Activated naive CD4-positive, alpha-beta T cell treated with anti-CD3 and anti-CD28 coated beads for 36 hours (primary cell): ENCODE measurements around the gene C17orf58. TPM values are rescaled to one million over a fixed set of nuclear protein-coding genes. Genes with fewer than 3 reads are reported as not detected.
"Not testable (repeated sequence)": the region's sequence is repeated elsewhere in the genome, so short reads cannot be mapped to it uniquely, and the experiment has no call there.

Experiments
- CTCF ChIA-PET: fragments of 350-600 bp; sonication (Branson Sonifier 250); formaldehyde crosslinking; loops from one replicate; lab custom pipeline; 2021; ENCODE audit warnings: antibody characterized with exemption; lab: Charles Lee
- DNase-seq: peaks from one replicate; pipeline ENCODE4 v3.0.0-alpha.2; 2020
- H3K27ac Mint-ChIP-seq: one replicate; pipeline ENCODE4 v1.8.0; 2021; ENCODE audit warnings: mild to moderate bottlenecking, mixed read lengths
- H3K27me3 Mint-ChIP-seq: one replicate; pipeline ENCODE4 v1.8.0; 2021; ENCODE audit warnings: low read depth, mixed read lengths
- H3K36me3 Mint-ChIP-seq: one replicate; pipeline ENCODE4 v1.8.0; 2021; ENCODE audit warnings: low read depth, mixed read lengths
- H3K4me1 Mint-ChIP-seq: one replicate; pipeline ENCODE4 v1.8.0; 2021; ENCODE audit warnings: low read depth, mixed read lengths
- H3K4me3 Mint-ChIP-seq: one replicate; pipeline ENCODE4 v1.8.0; 2021; ENCODE audit warnings: mild to moderate bottlenecking, moderate library complexity, mixed read lengths
- H3K9me3 Mint-ChIP-seq: one replicate; pipeline ENCODE4 v1.8.0; 2021; ENCODE audit warnings: mixed read lengths
- intact Hi-C: fragments of 100-400 bp; cut with micrococcal nuclease; formaldehyde crosslinking; loops from one replicate; pipeline ENCODE4 v1.15.1; 2023
- total RNA-seq, 2 experiments: library from RNA; stranded (reverse); gene quantifications; one replicate each; pipeline ENCODE4 v1.2.3, GENCODE V29; 2021

C17orf58 gene
- total RNA-seq, 2 experiments from 2014 or later: 9.4 to 9.7 TPM

- H3K4me1 Mint-ChIP-seq: peaks cover 30% of the 10 kb centered on the region
- H3K9me3 Mint-ChIP-seq: no peaks in the 10 kb centered on the region
Observed at GRCh38 chr17:67995570-67996263, 552 bp downstream of the C17orf58 start.

DNA sequence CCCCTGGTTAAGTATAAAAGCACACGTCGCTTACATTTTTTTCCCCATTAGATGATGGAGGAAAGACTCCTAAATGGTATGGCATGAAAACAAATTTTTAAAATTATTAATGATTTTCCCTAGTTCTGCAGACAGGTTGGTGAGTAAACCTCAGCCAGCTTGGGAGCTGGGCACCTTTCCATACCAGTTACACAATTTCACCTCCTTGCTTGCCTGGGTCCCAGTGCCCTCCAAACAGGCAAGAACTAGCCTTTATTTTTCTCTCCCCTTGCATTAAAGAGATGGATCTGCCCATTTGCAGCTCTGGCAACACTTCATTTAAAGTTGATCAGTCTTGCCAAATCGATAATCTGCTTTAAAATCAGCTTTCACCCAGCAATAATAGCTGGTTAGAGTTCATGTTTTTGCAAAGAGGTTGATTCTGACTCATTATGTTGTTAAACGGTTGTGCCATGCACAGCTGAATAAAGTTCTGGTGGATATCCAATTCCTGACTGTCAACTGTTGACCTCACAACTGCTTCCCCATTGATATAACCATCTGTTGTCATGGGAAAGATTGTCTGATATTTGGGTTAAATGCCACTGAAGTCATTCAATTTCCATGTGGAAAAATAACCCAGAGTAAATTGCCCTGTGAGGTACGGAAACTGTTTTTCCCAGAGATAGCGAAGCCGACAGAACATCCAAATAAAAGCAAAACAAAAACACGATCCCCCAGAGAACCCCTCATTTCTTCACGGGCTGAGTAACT lies 1.3 kb downstream of the C17orf58 start:
- Mint-ChIP-seq H3K9me3 (no peaks in the 10 kb centered on the region), H3K27ac (no peak overlapping the region), H3K4me3 (peak overlapping the region; percentile 78), H3K27me3 (peaks cover 17% of the 10 kb centered on the region), H3K4me1 (peaks cover 30% of the 10 kb centered on the region), H3K36me3 (no peaks in the 10 kb centered on the region)
- CTCF ChIA-PET: interaction anchor here (0.5 to 1.6 kb wide), 5 partner anchors 17 to 254 kb away, joined by 3 to 5 read pairs (median 5); no protein-coding TSS in a partner anchor
- intact Hi-C loops: loop anchor here (1.0 to 10.0 kb wide), 4 partner anchors 40 to 1332 kb away; partner anchors contain the start of genes ABCA5, BPTF, KPNA2 and PITPNC1
- no peak for DNase-seq

More at GRCh38 chr17:67995570-67996263, 552 bp downstream of the C17orf58 start:
- Mint-ChIP-seq H3K36me3 (no peaks in the 10 kb centered on the region), H3K27ac (no peak overlapping the region), H3K4me3 (peak overlapping the region; percentile 78), H3K27me3 (peaks cover 17% of the 10 kb centered on the region)
- intact Hi-C loops: loop anchor here (2.0 to 10.0 kb wide), 3 partner anchors 171 to 1331 kb away; partner anchors contain the start of genes ABCA5, BPTF and PITPNC1
- DNase-seq: peak; percentile 26
- CTCF ChIA-PET: interaction anchor here (1.0 to 1.4 kb wide), 5 partner anchors 13 to 24 kb away, joined by 3 to 5 read pairs (median 4); no protein-coding TSS in a partner anchor

DNA sequence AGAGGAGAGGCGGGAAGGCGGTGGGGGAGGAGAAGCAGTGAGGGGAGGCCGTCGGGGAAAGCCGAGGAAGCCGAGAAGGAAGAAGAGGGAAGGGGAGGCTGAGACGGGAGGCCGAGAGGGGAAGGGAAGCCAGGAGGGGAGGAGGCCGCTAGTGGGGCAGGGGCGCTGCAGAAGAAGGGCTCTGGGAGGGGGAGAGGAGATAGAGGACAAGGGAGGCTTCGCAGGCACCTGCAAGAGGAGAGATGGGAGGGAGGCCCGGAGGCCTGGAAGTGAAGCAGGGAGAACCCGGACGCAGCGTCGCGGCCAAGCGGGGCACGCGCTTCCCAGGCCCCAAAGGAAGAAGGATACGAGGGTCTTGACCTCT lies 2.3 kb downstream of the C17orf58 start:
- DNase-seq: no peak
- H3K4me1 Mint-ChIP-seq: peaks cover 30% of the 10 kb centered on the region
- H3K4me3 Mint-ChIP-seq: peak overlapping the region; percentile 78
- intact Hi-C loops: loop anchor here (1.0 to 10.0 kb wide), 5 partner anchors 26 to 1333 kb away; partner anchors contain the start of genes ABCA5, BPTF, KPNA2 and PITPNC1
- peaks cover 17% of the 10 kb centered on the region for H3K27me3 Mint-ChIP-seq
- H3K36me3 Mint-ChIP-seq: no peaks in the 10 kb centered on the region
- CTCF ChIA-PET: interaction anchor here (1.4 to 1.6 kb wide), 2 partner anchors 26 to 29 kb away, joined by 3 to 5 read pairs; no protein-coding TSS in a partner anchor
- H3K27ac Mint-ChIP-seq: peak overlapping the region; percentile 78
- H3K9me3 Mint-ChIP-seq: no peaks in the 10 kb centered on the region

GRCh38 chr17:67993153-67993997 lies 2.9 kb downstream of the C17orf58 start:
- CTCF ChIA-PET: interaction anchor here (1.6 kb wide), 1 partner anchor 29 kb away, joined by 3 read pairs; no protein-coding TSS in a partner anchor
- Mint-ChIP-seq H3K9me3 (no peaks in the 10 kb centered on the region), H3K27ac (peak overlapping the region; percentile 78), H3K27me3 (peaks cover 16% of the 10 kb centered on the region), H3K36me3 (no peaks in the 10 kb centered on the region), H3K4me1 (peaks cover 29% of the 10 kb centered on the region), H3K4me3 (peak overlapping the region; percentile 83)
- intact Hi-C loops: loop anchor here (1.0 to 10.0 kb wide), 3 partner anchors 27 to 619 kb away; partner anchors contain the start of genes BPTF and PITPNC1
- peak; percentile 72 for DNase-seq

DNA sequence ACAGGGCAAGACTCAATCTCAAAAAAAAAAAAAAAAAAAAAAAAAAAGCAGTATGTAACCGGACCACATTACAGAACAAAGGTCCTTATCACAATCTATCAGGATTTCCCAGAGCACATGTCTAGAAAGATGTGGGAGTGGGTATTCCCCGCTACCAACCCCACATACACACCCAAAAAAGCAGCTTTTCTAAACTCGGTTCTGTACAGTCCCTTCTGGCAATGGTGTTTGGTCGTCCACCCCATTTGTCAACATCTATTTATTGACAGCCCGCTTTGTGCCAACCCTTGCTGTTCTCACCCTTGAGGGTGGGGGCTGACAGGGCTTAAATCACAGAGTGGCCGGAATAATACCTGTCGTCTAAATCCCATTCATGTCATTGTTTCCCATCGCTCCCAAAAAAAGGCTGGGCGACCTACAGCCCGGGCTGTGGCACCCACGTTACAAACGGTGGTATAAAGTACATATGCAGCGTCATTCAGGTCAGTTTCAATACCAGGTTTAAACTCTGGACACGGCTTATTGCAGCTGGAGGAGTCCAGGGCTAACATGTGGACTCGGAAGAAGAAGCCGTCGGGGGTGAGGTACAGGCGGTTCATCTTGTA lies 3.6 kb downstream of the C17orf58 start:
- Mint-ChIP-seq H3K9me3 (no peaks in the 10 kb centered on the region), H3K4me3 (peak overlapping the region; percentile 83), H3K4me1 (peaks cover 28% of the 10 kb centered on the region), H3K27me3 (peaks cover 15% of the 10 kb centered on the region), H3K36me3 (no peaks in the 10 kb centered on the region), H3K27ac (peak overlapping the region; percentile 71)
- CTCF ChIA-PET: no interaction called here
- intact Hi-C loops: loop anchor here (1.0 to 10.0 kb wide), 3 partner anchors 28 to 618 kb away; partner anchors contain the start of genes BPTF and PITPNC1
- DNase-seq: no peak

GRCh38 chr17:67990909-67991308 lies 5.4 kb downstream of the C17orf58 start:
- Mint-ChIP-seq H3K27me3 (peaks cover 8% of the 10 kb centered on the region), H3K9me3 (no peaks in the 10 kb centered on the region), H3K27ac (no peak overlapping the region), H3K4me1 (peaks cover 20% of the 10 kb centered on the region), H3K4me3 (no peak overlapping the region), H3K36me3 (no peaks in the 10 kb centered on the region)
- no peak for DNase-seq
- intact Hi-C loops: loop anchor here (10.0 kb wide), 2 partner anchors 166 to 616 kb away; partner anchors contain the start of genes BPTF and PITPNC1
- CTCF ChIA-PET: no interaction called here

DNA sequence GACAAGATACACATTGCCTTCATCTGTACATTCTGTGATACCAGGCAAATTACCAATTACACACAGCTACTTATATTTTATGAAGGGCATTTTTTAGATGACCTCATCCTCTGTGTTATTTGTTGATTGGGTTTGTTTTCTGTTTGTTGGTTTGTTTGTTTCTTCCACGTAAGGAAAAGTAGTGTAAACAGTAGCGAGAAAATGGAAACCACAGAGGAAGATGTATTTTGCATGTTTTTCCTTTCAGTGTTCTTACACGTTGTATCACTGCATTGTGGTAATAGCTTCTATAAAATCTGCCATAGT lies 12.9 kb downstream of the C17orf58 start:
- no peaks in the 10 kb centered on the region for H3K9me3 Mint-ChIP-seq
- no peak for DNase-seq
- CTCF ChIA-PET: no interaction called here
- H3K27me3 Mint-ChIP-seq: no peaks in the 10 kb centered on the region
- H3K36me3 Mint-ChIP-seq: peaks cover 2% of the 10 kb centered on the region
- no peak overlapping the region for H3K4me3 Mint-ChIP-seq
- no peaks in the 10 kb centered on the region for H3K4me1 Mint-ChIP-seq
- intact Hi-C loops: no loop called here
- no peak overlapping the region for H3K27ac Mint-ChIP-seq

DNA sequence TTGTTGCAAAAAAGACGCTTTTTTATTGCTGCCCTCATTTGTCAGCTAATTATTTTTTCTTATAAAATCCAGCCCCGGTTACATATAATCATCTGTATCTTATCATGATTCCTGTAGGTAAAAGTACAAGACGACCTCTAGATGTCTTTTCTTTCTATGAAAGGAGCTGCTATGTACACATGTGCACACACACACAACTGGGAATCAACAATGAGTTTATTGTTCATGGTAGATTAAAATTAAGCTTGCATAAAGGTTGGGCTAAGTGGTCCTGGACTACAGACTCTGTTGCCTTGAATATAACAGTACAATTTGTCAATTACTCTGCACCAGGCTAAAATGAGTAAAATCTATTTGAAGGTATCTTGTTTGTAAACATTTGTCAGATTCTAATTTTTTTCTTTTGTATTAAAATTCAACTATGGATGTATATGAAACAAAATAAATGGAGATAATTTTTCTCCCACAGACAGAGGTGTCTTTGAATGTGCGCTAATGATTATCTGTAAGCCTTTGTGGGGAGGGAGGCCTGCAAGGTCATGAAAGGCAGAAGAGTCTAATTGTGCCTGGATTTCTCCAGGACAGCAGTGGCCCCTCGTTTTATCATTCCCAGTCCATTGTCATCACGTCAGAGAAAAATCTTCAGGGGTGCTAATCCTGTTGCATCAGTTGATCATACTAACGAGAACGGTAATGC lies 13.4 kb downstream of the C17orf58 start:
- DNase-seq: no peak
- intact Hi-C loops: no loop called here
- H3K27ac Mint-ChIP-seq: no peak overlapping the region

GRCh38 chr17:67982034-67982640 lies 14.1 kb downstream of the C17orf58 start:
- intact Hi-C loops: no loop called here
- Mint-ChIP-seq H3K27me3 (no peaks in the 10 kb centered on the region), H3K36me3 (peaks cover 2% of the 10 kb centered on the region), H3K27ac (no peak overlapping the region), H3K4me1 (no peaks in the 10 kb centered on the region), H3K4me3 (no peak overlapping the region), H3K9me3 (no peaks in the 10 kb centered on the region)
- no peak for DNase-seq
- CTCF ChIA-PET: interaction anchor here (1.5 kb wide), 1 partner anchor 19 kb away, joined by 3 read pairs; no protein-coding TSS in a partner anchor

More for the DNA sequence above, 13.4 kb downstream of the C17orf58 start:
- Mint-ChIP-seq H3K27me3 (no peaks in the 10 kb centered on the region), H3K4me3 (no peak overlapping the region), H3K4me1 (no peaks in the 10 kb centered on the region), H3K36me3 (peaks cover 2% of the 10 kb centered on the region), H3K9me3 (no peaks in the 10 kb centered on the region)
- CTCF ChIA-PET: interaction anchor here (1.5 kb wide), 1 partner anchor 20 kb away, joined by 3 read pairs; no protein-coding TSS in a partner anchor

- H3K4me3 Mint-ChIP-seq, intact Hi-C loops, H3K4me1 Mint-ChIP-seq, DNase-seq, H3K27ac Mint-ChIP-seq, H3K27me3 Mint-ChIP-seq, CTCF ChIA-PET, H3K36me3 Mint-ChIP-seq, H3K9me3 Mint-ChIP-seq: not testable (repeated sequence)
Observed at GRCh38 chr17:67980883-67981282, 15.4 kb downstream of the C17orf58 start.
